Measurements from ENCODE around the gene CDH4.
A peak's percentile ranks its signal among the peaks of the same experiment; 100 is the strongest.

The CDH4 gene

DNA sequence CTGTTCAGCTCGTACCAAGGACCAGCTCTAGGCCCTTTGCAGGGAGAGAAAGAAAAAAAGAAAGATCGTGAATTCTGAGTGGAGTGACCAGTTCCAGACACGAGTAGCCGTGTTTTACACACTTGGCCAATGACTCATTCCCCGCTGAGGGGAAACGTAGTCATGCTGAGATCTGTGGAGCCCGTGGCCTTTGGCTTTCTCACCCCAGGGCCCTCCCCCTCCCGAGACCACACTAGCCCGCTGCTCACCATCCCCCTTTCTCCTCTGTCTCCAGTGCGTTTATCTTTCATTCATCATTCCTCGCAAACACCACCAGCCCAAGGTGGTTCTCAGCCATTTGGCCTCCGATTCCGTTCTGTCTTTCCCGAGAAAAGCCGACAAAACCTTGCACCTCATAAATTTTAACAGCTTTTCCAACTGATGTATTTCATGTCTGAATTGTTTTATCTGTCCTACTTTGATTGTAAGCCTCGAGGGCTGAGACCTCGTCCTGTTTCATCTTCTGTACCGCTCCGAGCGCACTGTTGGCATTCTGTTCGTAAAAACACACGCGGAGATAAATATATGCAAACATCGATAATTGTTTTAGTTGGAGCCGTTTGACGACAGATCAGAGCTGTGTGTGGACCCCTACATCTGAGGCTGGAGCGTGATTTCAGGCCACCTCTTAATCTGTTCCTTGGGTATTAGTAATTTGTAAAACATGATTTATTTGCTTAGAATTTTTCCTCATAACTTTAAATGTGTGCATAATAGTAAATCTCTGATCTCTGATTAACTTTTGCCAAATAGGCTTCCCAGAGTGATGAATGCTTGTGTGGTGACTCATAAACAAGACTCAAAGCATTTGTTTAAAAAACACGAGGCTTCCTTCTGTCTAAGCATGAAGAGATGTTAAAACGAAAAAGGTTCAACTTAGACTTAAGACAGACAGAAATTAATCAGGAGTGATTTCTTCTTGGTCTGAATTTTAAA lies 336.6 kb downstream of the CDH4 start:
- DNase-seq, result no peak

DNA sequence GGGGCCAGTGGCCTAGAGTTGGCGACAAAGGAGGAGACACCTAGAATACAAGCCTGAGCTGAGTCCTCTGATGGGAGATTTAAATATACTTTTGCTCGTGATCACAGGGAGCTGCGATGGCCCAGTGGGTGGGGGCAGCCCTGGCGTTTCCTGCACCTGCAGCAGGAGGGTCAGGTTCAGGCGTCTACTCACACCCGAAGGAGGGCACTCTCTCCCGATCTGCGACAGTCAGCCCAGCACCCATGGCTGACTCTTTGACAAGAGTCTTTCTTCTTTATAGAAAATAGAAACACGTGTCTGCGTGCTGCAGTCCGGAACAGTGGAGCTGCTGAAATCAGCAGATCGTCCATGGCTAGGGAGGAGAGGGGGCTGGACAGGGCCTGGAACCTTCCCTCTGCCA lies 338.2 kb downstream of the CDH4 start:
- no peak for DNase-seq

DNA sequence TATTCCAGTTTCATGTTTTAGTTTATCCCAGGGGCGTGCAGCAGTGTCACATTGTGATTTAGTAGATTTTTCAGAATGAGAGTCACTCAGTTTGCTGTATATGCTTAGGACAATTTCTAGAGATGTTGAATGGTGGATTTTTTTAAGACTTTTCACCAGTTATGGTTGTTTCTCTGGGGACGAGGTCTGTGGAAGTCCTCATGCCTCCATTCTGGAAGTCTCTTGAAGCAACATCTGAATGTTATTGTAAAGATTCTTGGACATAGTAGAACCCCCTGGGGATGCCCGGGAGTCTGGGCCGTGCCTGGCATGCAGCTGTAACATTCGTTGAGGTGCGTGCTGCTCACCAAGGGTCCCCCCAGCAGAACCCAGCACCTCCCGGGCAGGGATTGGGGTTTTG lies 341.5 kb downstream of the CDH4 start:
- DNase-seq, result no peak

DNA sequence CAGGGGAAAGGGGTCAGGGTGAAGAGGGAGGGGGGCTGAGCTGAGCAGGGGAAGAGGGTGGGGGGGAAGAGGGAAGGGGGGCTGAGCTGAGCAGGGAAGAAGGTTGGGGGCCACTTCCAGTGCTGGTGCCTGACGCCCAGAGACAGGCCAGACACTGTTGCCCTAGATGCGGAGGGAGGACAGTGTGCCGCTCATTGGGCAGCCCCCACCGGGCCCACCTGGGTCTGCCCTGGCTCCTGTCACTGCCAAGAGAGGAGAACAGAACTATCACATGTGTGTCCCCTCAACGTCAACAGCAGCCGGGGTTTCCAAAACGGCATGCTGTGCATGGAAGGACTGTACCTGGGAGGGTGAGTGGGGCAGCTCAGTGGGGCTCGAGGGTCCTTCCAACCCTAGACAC lies 342.1 kb downstream of the CDH4 start:
- DNase-seq, result no peak

DNA sequence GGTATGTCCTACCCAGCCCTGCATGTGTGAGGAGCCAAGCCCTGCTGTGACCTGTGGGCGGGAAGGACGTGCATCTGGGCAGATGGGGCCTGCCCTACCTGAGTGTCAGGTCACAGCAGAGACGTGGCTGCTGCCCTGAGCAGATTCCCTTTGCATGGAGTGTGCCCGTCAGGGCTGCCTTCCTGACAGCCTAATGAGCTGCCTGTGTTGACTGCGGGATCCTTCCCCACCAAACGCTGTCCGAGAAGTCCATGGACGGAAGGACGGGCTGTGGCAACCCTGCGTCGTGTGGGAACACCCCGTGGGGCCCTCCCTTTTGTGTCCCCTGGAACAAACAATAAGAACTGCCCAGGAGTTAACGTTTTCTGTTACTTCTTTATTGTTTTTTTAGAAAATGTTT lies 343.2 kb downstream of the CDH4 start:
- no peak for DNase-seq

DNA sequence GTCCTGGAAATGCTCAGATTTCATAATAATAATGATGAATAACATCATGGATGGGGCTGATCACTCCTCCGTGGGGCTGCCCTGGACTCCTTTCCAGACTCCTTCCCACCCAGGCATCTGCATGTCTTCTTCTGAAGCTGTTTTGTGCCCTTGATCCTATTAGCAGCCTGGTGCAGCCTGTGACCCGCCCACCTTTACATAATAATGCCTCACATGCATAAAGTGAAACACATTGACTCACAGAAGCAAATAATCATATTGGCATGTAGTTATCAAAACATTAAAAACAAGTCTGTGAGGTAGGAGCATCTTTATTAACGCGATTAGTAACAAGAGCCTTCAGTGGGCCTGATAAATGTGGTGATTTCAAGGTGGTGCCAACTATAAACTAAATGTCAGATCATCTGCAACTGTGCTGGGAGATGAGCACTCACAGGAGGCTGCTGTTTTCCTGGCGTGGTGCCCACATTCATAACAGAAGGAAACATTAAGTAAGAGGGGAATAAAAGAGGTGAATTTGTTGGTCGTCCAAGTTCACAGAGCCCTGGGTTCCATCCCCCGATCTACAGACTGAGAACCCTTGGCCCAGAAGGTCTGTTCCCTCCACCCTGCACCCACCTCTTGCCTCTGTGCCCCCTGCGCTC lies 344.7 kb downstream of the CDH4 start:
- DNase-seq, result no peak

DNA sequence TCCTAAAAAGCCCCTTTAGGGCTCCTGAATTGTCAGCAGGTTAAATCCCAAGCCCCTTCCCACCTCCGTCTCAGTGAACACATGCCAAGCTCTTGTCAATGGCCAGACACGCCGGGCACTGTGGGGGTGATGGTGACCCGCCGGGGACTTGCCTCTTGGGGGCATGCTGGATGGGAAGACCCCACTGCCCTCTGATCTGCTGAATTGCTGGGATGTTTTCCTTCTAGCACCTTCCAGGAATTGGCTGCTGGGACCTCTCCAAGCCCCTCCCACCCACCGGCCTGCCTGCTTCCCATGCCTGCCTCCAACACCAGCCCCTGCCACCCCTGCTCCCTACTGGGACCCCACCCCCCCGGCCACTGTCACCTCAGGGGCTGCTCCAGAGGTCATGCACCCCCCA lies 345.9 kb downstream of the CDH4 start:
- no peak for DNase-seq

DNA sequence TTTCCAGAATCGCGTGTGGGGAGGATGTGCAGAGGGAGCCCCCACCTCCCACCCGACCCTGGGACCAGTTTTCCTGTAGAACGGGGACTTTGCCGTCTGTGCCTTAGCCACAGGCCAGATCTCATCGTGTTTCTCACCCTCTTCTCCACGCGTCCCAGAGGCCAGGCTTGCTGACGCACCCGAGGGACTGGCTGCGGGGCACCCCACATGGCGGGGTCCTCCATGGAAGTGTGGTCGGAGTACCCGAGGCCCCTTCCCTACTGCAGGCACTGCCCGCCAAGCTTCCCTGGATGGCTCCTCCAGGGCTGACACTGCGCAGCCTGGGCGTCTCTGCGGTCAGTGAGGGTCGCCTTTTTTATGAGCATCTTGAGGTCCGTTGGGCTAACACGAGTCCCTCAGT lies 346.5 kb downstream of the CDH4 start:
- no peak for DNase-seq

DNA sequence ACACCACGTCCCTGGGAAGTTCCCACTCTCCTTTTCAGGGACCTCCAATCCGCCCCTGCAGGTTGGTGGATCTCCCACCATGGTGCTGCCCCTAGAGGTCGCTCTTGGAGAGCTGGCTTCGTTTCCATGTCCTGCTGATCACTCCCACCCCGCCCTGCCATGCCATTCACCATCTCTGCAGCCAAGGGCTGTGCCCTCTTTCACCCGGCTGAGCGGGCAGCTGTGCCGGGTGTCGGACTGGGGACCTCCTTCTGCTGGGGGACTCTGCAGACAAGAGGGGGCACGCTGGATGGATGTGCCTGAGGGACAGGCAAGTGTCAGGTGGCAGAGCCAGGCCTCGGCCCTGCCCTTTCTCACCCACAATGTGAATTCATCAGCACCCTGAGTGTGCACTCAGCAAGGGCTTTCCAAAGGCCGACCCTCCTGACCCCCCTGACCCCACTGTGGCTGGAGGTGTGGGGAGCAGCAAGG lies 347.0 kb downstream of the CDH4 start:
- DNase-seq, result no peak

DNA sequence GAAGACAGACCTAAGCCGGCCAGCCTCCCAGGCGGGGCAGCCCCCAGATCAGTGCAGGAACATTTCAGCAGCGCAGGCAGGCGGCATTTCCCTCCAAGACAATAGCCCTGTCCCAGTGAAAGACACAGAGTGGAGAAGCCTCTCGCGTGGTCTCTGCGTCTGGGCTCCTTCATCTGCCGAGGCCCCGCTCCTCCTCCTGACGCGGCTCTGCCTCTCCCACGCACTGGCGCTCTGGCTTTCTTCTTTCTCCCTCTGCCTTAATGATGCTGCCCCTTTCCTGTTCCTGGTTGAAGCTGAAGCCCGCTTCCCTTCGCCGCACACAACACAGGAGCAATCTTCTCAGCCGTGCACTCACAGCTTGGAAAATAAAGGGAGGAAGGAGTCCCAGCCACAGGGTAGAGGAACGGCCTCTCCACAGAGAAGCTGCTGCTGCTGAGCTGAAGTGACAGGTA lies 347.5 kb downstream of the CDH4 start:
- no peak for DNase-seq

DNA sequence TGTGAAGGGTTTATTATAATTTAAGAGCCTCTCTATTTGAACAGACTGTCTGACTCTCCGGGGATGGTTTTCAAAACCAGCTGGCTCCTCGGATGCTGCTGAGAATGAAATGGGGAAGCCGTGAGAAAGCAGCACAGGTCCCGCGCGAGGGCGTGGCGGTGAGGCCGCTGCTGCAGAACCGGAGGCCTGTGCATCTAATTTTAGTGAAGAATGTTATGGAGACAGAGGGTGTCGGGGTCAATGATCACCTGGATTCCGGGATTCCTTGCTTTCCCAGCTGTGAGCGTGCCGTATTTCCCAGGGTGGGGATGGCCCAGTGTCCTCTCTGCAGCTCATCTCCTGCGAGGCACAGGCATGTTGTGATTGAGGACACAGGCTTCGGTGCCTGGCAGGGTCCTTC lies 348.0 kb downstream of the CDH4 start:
- no peak for DNase-seq

DNA sequence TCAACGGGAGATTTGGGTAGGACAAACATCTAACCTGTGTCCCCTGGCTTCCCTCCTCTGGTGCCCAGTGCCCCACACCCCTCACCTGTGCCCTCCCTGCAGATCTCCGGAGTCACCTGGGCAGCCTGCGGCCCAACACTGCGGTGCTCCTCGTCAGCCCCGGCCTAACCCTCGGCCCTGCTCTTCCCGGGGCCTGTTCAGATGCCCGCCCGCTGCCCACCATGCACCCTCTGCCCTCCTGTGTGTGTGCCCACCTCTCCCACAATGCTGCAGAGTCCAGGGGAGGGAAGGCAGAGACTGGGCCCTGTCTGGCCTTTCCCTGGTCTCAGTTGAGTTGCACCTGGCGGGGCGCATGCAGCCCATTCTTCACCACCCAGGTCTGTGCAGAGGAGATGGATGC lies 349.3 kb downstream of the CDH4 start:
- no peak for DNase-seq

DNA sequence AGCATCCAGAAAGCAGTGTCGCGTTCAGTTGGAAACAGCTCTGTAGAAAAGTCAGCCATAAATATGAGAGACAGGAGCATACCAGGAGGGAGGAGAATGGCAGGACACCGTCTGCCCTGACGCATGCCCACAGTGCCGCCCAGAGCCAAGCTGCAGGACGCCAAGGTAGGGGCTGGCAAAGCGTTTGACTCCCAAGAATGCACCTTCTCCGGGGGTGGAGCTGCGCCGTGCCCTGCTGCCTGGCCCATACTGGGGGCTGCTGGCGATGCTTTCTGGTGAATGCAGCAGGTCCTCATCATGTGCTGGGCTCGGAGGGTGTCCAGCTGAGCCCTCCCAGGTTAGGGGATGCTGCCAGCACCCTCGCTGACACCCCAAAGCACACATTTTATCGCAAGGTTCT lies 349.8 kb downstream of the CDH4 start:
- DNase-seq, result no peak

DNA sequence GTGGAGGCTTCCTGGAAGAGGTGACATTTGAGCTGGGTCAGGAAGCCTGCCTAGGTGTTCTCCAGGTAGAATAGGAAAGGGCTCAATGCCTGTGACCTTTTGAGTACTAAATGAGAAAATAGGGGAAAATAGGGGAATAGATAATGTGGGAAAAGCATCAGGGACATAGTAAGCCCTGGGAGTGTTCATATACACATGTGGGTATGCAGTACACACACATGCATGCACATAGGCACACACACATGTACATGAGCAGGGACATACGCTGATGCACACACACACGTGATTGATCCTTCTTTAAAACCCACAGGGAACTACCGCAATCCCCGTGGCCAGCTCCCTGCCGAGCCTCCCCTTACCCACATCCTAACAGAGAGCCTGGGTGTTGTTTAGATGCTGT lies 351.7 kb downstream of the CDH4 start:
- DNase-seq, result no peak

DNA sequence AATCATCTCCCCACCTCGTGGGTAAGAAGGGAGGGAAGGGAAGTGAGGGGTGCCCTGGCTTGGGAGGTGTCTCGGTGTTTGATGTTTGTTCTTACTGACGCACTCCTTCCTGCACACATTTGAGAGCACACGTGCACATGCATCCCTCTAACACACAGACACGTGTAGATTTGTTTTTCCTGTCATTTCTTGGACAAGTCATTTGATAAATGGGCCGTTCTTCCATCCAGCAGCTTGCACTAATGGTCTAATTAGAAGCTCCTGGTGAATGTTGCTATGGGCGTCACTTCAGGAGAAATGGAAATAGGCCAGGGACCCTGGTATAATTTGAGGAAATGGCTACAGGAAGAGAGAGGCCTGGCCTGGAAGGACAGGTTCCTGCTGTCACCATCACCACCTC lies 352.5 kb downstream of the CDH4 start:
- no peak for DNase-seq

DNA sequence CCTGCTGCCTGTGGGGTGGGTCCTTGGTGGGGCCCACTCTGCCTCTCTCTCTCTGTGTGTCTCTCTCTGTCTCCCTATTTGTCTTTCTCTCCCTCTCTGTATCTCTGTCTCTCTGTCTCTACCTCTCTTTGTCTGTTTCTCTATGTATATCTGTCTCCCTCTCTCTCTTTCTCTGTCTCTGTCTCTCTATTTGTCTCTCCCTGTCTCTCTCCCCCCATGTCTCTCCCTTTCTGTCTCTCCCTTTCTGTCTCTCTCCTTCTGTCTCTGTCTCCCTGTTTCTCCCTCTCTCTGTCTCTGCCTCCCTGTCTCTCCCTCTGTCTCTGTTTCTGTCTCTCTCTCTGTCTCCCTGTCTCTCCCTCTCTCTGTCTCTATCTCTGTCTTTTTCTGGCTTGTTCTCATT lies 353.2 kb downstream of the CDH4 start:
- DNase-seq, result no peak

DNA sequence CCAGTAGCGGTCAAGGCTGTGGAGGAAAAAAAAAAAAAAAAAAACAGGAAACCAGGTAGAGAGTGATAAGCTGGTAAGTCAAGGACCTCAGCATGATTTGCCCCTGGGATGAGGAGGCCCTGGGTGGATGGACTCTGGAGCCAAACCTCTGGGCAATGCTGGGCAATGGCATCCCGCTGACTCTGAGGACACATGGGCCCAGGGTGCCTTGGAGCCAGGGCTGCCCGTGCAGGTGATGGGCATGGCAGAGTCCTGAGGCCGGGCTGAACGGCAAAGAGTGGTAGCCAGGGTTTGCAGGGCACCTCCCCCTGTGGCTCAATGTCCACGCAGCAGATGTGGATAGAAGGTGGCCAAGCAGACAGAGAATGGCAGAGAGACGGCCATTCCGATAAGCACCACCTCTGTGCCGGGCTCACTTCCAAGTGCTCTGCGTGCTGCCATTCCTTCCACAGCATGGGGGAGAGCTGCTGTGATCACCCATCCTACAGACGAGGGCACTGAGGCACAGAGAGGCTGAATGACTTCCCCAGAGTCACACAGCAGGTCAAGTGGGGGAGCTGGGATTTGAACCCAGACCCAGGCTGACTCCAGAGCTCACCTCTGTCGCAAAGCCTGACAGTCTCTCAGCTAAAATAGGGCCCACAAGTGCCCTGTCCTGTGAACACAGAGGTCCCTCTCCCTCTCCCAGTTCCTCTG lies 353.9 kb downstream of the CDH4 start:
- no peak for DNase-seq

DNA sequence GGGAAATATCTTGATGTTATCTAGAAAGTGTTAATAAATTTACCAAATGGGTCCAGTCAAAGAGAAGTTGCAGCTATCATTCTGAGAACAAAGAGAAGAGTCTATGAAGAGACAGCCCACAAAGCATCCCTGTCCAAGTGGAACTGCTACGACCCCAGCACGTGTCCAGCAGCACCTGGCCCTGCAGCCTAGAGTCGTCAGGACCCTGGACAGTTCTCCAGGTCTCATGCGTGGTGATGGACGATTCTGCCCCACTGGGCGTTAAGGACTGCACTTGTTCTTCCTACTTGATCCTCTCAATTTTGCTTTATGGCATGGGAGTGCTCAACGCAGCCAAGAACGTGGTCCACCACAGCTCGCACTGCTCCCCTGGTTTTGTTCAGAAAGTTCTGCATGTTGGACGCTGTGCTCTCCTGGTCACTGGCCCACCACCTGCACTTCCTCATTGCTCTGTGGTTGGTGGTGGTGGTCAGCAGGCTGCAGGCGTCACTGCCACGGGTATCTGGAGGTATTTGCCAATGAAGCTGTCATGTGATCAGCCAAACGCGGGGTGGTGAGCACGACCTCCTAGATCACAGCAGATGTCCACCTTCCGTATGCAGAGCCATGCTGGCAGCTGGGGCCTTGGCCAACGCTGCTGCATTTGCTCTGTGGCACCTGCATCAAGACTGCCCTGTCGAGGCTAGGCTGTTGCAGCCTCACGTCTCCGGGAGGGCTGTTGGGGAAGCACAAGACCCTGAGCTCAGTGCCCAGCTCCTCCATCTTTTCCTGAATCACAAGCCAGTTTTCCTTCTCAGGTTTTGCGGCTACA lies 356.4 kb downstream of the CDH4 start:
- DNase-seq, result peak; percentile 8

DNA sequence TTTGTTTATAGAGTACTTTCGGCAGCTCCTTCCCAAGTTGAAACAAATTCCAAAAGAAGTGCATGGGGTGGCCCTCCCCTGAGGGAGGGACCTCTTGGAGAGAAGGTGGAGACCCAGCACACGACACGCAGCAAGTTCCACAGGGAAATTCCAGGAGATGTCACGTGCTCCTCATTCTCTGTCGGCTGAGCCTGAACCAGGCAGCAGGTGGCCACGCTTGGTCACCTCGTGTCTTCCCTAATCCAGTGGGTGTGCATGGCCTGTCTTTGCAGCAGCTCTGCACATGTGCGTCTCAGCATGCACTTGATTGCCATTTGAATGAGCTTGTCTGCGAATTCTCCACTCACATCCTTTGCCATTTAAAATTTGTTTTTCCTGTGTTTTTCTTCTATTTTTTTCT lies 357.4 kb downstream of the CDH4 start:
- DNase-seq, result no peak

DNA sequence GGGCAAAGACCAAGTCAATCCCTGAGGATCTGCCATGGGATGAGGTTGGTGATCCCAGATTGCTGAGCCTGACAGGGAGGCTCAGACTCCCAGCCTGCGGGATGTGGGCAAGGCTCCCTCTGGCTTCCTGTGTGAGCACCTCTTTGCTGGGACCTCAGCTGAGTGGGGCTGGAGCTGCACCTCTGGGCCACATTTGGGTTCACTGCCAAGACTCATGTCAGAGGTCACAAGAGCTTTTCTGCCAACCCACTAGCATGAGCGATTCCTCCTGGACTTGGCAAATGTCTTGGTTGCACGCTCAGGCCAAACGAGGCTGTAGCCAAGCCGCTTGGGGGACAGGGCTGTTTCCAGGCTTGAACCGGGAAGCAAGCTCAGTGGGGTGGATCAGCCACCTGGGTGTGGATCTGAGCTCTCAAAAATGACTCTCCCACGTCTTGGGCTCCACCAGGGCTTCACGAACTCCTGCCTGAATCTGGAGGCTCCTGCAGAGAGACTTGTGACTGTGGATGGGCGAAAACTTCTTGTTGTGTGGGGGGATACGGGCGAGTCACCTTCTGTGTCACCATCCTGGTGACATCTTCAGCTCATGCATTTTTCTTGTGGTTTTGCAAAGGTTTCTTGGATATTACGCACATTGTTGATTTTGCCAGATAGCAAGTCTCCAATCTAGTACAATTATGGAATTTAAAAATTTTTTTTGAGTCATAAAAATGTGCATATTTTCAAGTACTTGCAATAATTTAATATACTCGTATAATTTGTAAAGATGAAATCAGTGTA lies 359.5 kb downstream of the CDH4 start:
- no peak for DNase-seq

DNA sequence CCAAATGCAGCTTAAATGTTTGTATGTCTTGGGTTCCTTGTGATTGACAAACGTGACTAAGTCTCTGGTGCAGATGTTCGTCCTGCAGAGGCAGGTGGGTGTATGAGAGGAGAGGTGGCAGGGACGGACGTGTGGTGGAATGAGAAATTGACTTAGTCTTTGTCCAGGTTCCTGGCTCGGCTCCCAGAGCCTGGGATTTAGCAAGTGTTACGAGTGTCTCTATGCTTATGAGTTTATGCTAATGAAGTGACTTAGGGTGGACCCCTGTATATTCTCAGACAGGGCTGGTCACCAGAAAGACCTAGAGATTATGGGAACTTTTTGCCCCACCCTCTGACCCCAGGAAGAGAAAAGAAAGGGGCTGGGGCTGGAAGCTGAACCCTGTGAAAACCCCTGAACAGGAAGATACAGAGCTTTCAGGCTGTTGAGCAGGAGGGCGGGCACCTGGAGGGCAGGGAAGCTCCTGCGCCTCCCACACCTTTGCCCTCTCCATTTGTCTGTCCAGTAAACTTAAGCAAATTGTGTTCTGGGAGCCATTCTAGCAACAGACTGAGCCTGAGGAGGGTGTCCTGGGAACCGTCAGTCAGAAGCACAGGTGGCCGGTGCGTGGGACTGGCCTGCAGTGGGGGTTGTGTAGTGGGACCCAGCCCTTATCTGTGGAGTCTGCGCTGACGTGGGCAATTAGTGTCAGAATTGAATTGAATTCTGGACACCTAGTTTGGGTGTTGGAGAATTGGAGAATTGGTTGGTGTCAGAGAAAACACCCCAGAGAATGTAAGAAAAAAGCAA lies 362.1 kb downstream of the CDH4 start:
- DNase-seq, result no peak
